Memory B cell (primary cell): ENCODE results near the gene NUDT22.
"Not testable (repeated sequence)": the region's sequence is repeated elsewhere in the genome, so short reads cannot be mapped to it uniquely, and the experiment has no call there.

Source experiments
- ATAC-seq: fragments of 150-1000 bp; cut with Tn5 transposase; 2 replicates; pipeline ENCODE4 v1.10.0; 2021; ENCODE audit warnings: low read depth, mild to moderate bottlenecking, moderate library complexity
- DNase-seq, 2 donors: peaks; one replicate each; pipeline ENCODE4 v3.0.0; 2022; ENCODE audit warnings: low spot score in 2 of 2
- H3K27ac Mint-ChIP-seq: one replicate; pipeline ENCODE4 v1.8.0; 2022; ENCODE audit warnings: mild to moderate bottlenecking, moderate library complexity, mixed read lengths
- H3K27me3 Mint-ChIP-seq: one replicate; pipeline ENCODE4 v1.8.0; 2022; ENCODE audit warnings: mixed read lengths
- H3K36me3 Mint-ChIP-seq: one replicate; pipeline ENCODE4 v1.8.0; 2022; ENCODE audit warnings: mild to moderate bottlenecking, mixed read lengths
- H3K4me1 Mint-ChIP-seq: one replicate; pipeline ENCODE4 v1.8.0; 2022; ENCODE audit warnings: mixed read lengths
- H3K4me3 Mint-ChIP-seq: one replicate; pipeline ENCODE4 v1.8.0; 2022; ENCODE audit warnings: mild to moderate bottlenecking, moderate library complexity, mixed read lengths
- H3K9me3 Mint-ChIP-seq: one replicate; pipeline ENCODE4 v1.8.0; 2022; ENCODE audit warnings: mixed read lengths

Gene NUDT22

GRCh38 chr11:64238999-64239398, 12.9 kb downstream of the NUDT22 start:
- no peak for DNase-seq
- Mint-ChIP-seq H3K9me3 (no peaks in the 10 kb centered on the region), H3K4me1 (peaks cover 39% of the 10 kb centered on the region), H3K4me3 (peak overlapping the region; percentile 14), H3K36me3 (peaks cover 8% of the 10 kb centered on the region), H3K27ac (peak overlapping the region; percentile 100), H3K27me3 (no peaks in the 10 kb centered on the region)
- ATAC-seq, result no peak

DNA sequence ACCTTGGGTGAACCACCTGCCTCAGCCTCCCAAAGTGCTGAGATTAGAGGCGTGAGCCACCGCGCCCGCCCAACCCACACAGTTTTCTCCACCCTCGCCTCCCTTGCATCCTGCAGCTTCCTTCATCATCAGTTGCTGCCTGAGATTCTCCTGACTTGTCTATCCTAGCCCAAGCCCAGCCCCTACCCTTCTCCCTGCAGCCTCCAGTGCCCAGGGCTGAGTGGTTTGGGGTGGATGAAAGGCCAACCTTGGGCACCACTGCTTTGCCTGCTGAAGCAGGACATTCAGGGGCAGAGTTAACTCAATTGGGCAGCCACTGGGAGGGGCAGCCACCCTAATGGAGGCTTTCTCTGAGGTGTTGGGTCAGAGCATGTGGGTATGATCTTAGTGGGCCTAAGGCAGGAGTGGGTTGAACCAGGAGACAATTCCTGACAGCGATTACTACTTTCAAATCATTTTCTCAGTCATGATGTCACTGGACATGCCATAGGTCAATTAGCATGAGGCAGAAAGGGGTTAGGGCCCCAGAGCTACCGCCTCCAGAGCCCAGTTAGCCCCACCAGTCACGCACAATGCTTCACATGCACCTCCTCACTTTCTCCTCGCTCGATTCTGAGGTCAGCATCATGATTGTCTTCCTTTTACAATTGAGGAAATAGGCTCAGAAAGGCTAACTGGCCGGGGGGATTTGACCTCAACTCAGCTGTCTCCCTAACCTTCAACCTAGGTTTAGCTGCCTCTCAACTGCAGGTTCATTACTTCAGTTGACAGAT, 13.8 kb downstream of the NUDT22 start:
- Mint-ChIP-seq H3K27ac (peak overlapping the region; percentile 100), H3K9me3 (no peaks in the 10 kb centered on the region), H3K4me1 (peaks cover 39% of the 10 kb centered on the region), H3K4me3 (peak overlapping the region; percentile 87), H3K27me3 (no peaks in the 10 kb centered on the region), H3K36me3 (peaks cover 8% of the 10 kb centered on the region)
- DNase-seq, result no peak
- ATAC-seq, result peak; percentile 6

DNA sequence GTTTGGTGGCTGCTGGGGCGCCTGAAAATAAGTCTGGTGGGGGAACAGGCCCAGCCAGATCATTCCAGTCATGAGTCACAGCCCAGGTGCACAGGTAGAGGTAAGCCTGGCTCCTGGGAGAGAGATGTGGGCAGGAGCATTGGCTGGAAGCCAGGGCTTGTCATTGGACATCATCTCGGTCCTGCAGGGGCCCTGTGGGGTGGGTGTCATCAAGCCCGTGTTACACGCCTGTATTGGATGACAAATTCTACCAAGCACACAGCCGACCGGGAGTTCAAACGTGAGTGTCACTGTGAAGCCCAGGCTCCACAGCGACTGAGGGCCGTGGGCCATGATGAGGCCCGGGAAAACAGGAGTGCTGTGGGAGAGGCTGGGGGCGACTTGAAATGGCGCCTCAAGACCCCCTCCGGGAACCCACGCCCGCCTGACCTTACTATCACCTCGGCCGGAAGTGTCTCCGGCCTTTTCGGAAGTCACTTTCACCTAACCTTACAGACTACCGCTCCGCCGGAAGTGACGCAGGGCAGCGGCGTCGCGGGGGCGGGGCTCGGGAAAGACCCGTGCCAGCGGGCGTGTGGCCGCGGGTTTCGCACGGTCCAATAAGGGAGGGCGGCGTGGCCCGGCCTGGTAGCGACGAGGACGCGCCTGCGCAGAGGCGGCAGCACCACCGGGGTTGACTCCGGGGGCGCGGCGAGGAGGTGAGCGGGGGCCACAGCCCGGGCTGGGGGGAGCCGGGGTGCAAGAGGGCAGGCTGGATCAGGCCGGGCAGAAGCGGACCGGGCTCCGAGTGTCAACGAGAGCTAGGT, 14.6 kb downstream of the NUDT22 start, which contains the start of gene FKBP2:
FKBP2 (plus strand) TSS at position 661 of the 806 bp plus-strand sequence. CDS start 1,293 bp downstream, outside the sequence.
- peak within 1 kb of the TSS; percentile 100 for H3K27ac Mint-ChIP-seq
- no peaks in the 10 kb centered on the region for H3K9me3 Mint-ChIP-seq
- peaks cover 36% of the 10 kb centered on the region for H3K4me1 Mint-ChIP-seq
- H3K4me3 Mint-ChIP-seq, result peak within 1 kb of the TSS; percentile 87
- H3K27me3 Mint-ChIP-seq, result no peaks in the 10 kb centered on the region
- DNase-seq (peak; percentile 96 to 98), ATAC-seq (peak; percentile 61)
- peaks cover 8% of the 10 kb centered on the region for H3K36me3 Mint-ChIP-seq

GRCh38 chr11:64241241-64241490, 15.1 kb downstream of the NUDT22 start:
- Mint-ChIP-seq H3K27ac (peak overlapping the region; percentile 100), H3K9me3 (no peaks in the 10 kb centered on the region), H3K4me3 (peak overlapping the region; percentile 87), H3K27me3 (no peaks in the 10 kb centered on the region), H3K36me3 (peaks cover 8% of the 10 kb centered on the region), H3K4me1 (peaks cover 41% of the 10 kb centered on the region)
- peak; percentile 99 to 100 for DNase-seq
- peak; percentile 70 for ATAC-seq

DNA sequence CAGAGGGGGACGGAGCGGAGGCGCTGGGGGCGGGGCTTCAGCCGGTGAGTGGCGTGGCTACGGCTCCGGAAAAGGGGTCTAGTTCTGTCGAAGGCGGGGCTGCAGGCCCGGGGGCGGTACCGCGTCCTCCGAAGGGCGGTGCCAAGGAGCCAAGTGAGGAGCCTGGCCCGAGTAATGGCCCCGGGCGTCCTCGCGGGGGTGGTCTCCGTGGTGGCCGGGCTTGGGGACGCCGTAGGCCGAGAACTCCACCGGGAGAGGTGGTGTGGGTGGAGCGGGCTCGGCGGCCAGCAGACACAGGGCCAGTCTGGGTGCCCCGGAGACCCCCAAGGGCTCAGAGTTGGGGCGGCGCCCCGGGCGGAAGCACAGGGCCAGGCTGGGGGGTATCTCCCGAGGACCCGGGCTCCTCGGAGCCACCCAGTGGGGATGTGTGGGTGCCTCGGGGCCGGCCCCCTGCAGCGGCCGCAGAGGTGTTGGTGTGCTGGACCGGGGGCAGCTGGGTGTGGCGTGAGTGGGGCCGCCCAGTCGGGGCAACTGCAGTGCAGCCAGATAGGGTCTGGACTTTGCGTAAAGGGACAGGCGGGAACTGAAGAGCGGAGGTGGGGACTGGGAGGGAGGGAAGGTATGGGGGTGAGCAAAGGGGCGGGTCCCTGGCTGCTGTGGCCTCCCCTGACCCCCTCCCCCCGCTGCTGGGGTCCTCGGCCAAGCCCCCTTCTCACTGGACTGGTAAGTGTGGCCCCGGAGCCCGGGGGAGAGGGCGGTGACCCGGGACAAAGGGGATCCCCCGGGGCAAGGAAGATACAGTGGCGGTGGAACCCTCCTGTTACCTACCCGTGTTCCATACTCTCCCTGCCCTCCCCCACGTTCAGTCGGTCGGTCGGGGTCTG, 15.7 kb downstream of the NUDT22 start:
- peaks cover 8% of the 10 kb centered on the region for H3K36me3 Mint-ChIP-seq
- DNase-seq (no peak), ATAC-seq (no peak)
- H3K27me3 Mint-ChIP-seq, result no peaks in the 10 kb centered on the region
- H3K9me3 Mint-ChIP-seq, result no peaks in the 10 kb centered on the region
- H3K4me3 Mint-ChIP-seq, result peak overlapping the region; percentile 87
- peak overlapping the region; percentile 100 for H3K27ac Mint-ChIP-seq
- H3K4me1 Mint-ChIP-seq, result peaks cover 41% of the 10 kb centered on the region

DNA sequence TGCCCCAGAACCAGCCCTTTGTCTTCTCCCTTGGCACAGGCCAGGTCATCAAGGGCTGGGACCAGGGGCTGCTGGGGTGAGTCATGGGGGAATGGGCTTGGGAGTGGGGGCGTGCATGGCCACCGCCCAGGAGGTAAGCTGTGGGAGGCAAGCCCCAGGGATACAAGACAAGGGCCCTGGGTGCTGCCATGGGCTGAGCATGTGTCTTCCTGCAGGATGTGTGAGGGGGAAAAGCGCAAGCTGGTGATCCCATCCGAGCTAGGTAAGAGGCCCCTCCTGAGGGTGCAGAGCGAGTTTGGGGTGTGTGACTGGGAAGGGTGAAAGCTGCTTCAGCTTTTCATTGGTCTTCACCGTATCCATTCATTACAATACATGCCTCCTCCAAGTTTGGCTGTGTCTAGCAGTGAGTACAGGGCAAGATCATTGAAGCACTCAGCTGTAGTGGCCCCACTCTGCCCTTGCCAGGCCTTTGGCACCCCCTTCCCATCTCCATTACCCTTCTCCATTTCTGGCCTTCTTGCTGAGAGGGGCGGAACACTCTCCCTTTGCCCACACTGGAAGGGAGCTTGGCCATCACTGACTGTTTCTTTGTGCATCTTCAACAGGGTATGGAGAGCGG, 17.3 kb downstream of the NUDT22 start:
- H3K27me3 Mint-ChIP-seq, result no peaks in the 10 kb centered on the region

DNA sequence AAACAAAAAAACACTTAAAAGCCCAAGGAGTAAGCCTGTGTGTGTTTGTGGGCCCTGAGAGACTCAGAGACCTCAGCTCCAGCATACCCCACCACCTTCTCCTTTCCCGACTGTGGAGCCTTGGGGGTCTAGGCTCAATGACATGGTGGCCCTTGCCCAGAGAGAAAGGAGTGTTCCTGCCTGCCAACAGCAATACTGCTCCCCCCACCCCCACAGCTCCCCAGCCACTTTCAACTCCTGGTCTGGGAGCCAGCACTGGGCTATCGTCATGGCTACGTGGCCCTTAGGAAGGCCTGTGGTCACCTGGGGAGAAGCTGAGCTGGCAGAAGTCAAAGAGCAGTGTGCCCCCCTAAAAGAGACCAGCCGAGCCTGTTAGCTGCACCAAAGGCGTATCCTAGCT, 18.0 kb downstream of the NUDT22 start:
- Mint-ChIP-seq H3K27ac (peak overlapping the region; percentile 87), H3K9me3 (no peaks in the 10 kb centered on the region), H3K4me3 (peak overlapping the region; percentile 28)

More for the DNA sequence above, 17.3 kb downstream of the NUDT22 start:
- H3K9me3 Mint-ChIP-seq, result no peaks in the 10 kb centered on the region
- H3K27ac Mint-ChIP-seq, result peak overlapping the region; percentile 87
- DNase-seq (no peak), ATAC-seq (no peak)
- peaks cover 29% of the 10 kb centered on the region for H3K4me1 Mint-ChIP-seq
- peaks cover 2% of the 10 kb centered on the region for H3K36me3 Mint-ChIP-seq
- peak overlapping the region; percentile 28 for H3K4me3 Mint-ChIP-seq

DNA sequence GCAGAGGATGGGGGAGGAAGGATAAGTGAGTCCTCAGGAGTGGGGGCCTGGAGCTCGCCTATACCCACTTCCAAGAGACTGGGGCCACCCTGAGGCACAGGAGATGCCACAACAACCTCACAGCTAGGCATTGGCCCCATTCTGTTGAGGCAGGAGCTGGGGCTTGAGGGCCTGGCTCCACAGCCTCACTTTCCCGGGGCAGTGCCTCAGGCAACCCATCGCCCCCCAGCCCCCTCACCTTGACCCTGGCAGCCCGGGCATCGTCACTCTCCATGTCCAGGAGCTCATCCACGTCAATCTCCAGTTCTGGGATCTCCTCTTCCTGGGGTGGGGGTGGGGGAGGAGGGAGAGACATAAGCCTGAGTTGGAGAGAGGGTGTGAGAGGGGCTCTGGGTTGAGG, 18.9 kb downstream of the NUDT22 start:
- Mint-ChIP-seq H3K27ac (peak overlapping the region; percentile 80), H3K27me3 (no peaks in the 10 kb centered on the region), H3K9me3 (no peaks in the 10 kb centered on the region), H3K4me3 (peak overlapping the region; percentile 89), H3K4me1 (peaks cover 19% of the 10 kb centered on the region), H3K36me3 (peaks cover 2% of the 10 kb centered on the region)
- ATAC-seq, result no peak
- DNase-seq, result no peak

More for the DNA sequence above, 18.0 kb downstream of the NUDT22 start:
- ATAC-seq, result no peak
- no peaks in the 10 kb centered on the region for H3K27me3 Mint-ChIP-seq
- H3K4me1 Mint-ChIP-seq, result peaks cover 24% of the 10 kb centered on the region
- no peak for DNase-seq
- peaks cover 2% of the 10 kb centered on the region for H3K36me3 Mint-ChIP-seq

DNA sequence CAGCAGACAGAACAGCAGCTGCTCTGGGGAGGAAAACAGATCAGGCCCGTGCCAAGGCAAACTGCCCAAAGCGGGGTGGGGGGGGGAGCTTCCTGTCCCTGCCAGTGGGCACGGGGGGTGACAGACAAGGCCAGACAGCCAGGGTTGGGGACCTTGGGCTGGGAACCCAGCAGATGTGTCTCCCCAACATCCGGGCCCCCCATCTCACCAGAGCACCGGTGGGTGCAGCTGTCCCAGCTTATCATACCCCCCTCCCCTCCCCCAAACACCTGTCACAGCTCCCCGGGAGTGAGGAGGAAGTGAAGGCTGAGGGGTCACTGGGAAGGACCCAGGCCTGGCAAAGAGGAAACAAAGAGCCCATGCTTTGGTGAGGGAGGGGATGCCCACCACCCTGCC, 19.3 kb downstream of the NUDT22 start:
- peaks cover 2% of the 10 kb centered on the region for H3K36me3 Mint-ChIP-seq
- no peaks in the 10 kb centered on the region for H3K27me3 Mint-ChIP-seq
- H3K4me1 Mint-ChIP-seq, result peaks cover 14% of the 10 kb centered on the region
- H3K27ac Mint-ChIP-seq, result peak overlapping the region; percentile 80
- ATAC-seq, result no peak
- no peak for DNase-seq
- no peaks in the 10 kb centered on the region for H3K9me3 Mint-ChIP-seq
- H3K4me3 Mint-ChIP-seq, result peak overlapping the region; percentile 89

DNA sequence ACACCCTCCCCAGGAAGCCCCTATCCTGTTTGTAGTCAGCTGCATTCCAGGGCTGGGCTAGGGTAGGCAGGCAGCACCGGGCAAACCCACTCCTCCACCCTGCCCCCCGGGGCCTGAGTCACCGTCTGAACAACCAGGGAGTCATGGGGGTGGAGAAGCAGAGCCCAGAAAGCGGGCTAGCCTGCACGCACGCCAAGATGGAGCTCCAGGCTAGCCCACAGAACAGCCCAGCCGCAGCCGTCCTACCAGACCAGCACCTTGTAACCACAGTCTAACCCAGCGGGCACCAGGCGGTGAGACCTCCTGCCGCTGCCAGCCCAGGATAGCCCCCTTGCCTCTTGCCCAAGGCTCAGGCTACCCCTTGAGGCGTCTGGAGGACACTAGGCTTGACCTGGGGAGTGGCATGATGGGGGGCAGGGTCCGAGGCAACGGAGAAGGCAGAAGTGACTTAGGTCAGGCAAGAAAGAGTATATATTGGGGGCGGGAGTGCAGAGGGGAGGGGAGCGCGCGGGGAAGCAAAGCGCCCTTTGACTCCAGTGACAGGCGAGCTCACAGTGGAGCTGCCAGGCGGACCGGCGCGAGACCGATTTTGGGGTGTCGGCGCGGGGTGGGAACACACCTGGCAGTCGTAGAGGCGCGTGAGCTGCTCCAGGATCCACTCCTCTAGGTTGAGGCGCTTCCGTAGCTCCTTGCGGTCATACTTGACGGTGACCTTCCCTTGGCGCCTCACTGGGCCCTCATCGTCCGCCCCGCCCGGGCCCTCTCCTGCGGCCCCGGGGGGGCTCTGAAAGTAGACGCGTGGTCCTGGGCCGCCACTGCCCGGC, 19.9 kb downstream of the NUDT22 start:
- DNase-seq (peak in 1 of 2 donors; percentile 56), ATAC-seq (no peak)
- no peaks in the 10 kb centered on the region for H3K9me3 Mint-ChIP-seq
- peaks cover 14% of the 10 kb centered on the region for H3K4me1 Mint-ChIP-seq
- H3K4me3 Mint-ChIP-seq, result peak overlapping the region; percentile 89
- peak overlapping the region; percentile 80 for H3K27ac Mint-ChIP-seq
- no peaks in the 10 kb centered on the region for H3K27me3 Mint-ChIP-seq
- H3K36me3 Mint-ChIP-seq, result peaks cover 2% of the 10 kb centered on the region

DNA sequence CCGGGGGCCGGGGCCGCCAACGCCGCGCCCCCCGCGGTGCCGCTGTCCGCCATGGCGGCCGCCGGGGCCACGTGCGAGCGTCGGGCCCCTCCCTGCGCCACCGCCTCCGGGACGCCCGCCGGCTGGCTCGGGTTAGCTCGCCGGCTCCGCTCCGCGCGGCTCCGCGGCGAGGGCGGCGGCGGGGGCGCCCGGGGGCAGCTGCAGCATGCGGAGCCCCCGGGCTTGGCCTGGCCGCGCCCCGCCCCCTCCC, 20.5 kb downstream of the NUDT22 start:
- not testable (repeated sequence) for H3K9me3 Mint-ChIP-seq
- H3K27ac Mint-ChIP-seq, result peak overlapping the region; percentile 78

GRCh38 chr11:64246871-64247728, 21.0 kb downstream of the NUDT22 start, which contains the start of gene PPP1R14B:
Gene PPP1R14B, minus strand, starts transcription at chr11:64246943. Its CDS starts 270 bp downstream, at chr11:64246673.
- Mint-ChIP-seq H3K4me1 (peaks cover 16% of the 10 kb centered on the region), H3K27me3 (no peaks in the 10 kb centered on the region), H3K27ac (peak within 1 kb of the TSS; percentile 80), H3K4me3 (peak within 1 kb of the TSS; percentile 89), H3K36me3 (peaks cover 2% of the 10 kb centered on the region), H3K9me3 (no peaks in the 10 kb centered on the region)
- peak; percentile 70 for ATAC-seq
- peak; percentile 69 to 74 for DNase-seq

More for the DNA sequence above, 20.5 kb downstream of the NUDT22 start:
- not testable (repeated sequence) for H3K36me3 Mint-ChIP-seq, H3K27me3 Mint-ChIP-seq, DNase-seq
- peak; percentile 28 for ATAC-seq
- Mint-ChIP-seq H3K4me3 (peak overlapping the region; percentile 87), H3K4me1 (peaks cover 13% of the 10 kb centered on the region)
